Measurements from ENCODE around the gene ADGRG1. TPM values are rescaled to one million over a fixed set of nuclear protein-coding genes. Genes with fewer than 3 reads are reported as not detected.
A peak's percentile ranks its signal among the peaks of the same experiment; 100 is the strongest.

Gene ADGRG1
- total and polyA plus RNA-seq, 2 donors (not counting 1 experiment from before 2014, with no cell fraction given) = 0.20 to 0.61 TPM

- Histone ChIP-seq H3K36me3 (replicated peaks in 1 of 2; ENCODE audit: control extremely low read depth in 1 of 2, control insufficient read depth in 1 of 2, extremely low read depth in 1 of 2, insufficient read depth in 2 of 2, low read length in 1 of 2) (no peaks in the 10 kb centered on the region), H3K27me3 (replicated peaks in 1 of 4; ENCODE audit: control extremely low read depth in 1 of 4, control insufficient read depth in 3 of 4, insufficient read depth in 4 of 4, low read length in 3 of 4) (peaks cover 0 to 5% (median 2%) of the 10 kb centered on the region in 4 experiments), H3K4me1 (ENCODE audit: control insufficient read depth in 2 of 2, insufficient read depth in 2 of 2, low read length in 2 of 2) (peaks cover 11 to 16% of the 10 kb centered on the region in 2 donors), H2AFZ (ENCODE audit: insufficient read depth, low read depth, low read length, poor library complexity, severe bottlenecking) (peak overlapping the region; percentile 60), H3K9ac (ENCODE audit: low read length) (peak overlapping the region; percentile 49), H3K79me2 (ENCODE audit: control insufficient read depth, insufficient read depth, low read length) (no peaks in the 10 kb centered on the region), H3K4me3 (ENCODE audit: control extremely low read depth in 1 of 5, extremely low read depth in 1 of 5, insufficient read depth in 1 of 5, low read depth in 2 of 5, low read length in 4 of 5) (peak overlapping the region in 2 of 5 experiments; percentile 18 to 50), H3K27ac (ENCODE audit: low read length in 2 of 2) (no peak overlapping the region), H4K20me1 (ENCODE audit: control insufficient read depth, insufficient read depth, low read length, poor library complexity, severe bottlenecking) (no peaks in the 10 kb centered on the region), H3K4me2 (replicated peaks; ENCODE audit: low read depth, low read length, poor library complexity, severe bottlenecking) (peak overlapping the region; percentile 69), H3K9me3 (ENCODE audit: control extremely low read depth in 1 of 3, control insufficient read depth in 2 of 3, insufficient read depth in 1 of 3, low read length in 2 of 3) (no peaks in the 10 kb centered on the region)
- 13% methylated on average over 8 of the region's 12 CpGs for WGBS (ENCODE audit: insufficient coverage)
- intact Hi-C loops (cut with micrococcal nuclease) = no loop called here
- Mint-ChIP-seq H3K27me3 (peaks cover 6% of the 10 kb centered on the region), H3K27ac (no peak overlapping the region), H3K4me3 (peak overlapping the region; percentile 70), H3K4me1 (peaks cover 12% of the 10 kb centered on the region), H3K9me3 (ENCODE audit: insufficient read depth) (no peaks in the 10 kb centered on the region)
- ChIA-PET POLR2A (interaction anchor here (0.6 kb wide), 1 partner anchor 48 kb away, joined by 4 read pairs; no protein-coding TSS in a partner anchor), CTCF (interaction anchor here (1.2 to 3.0 kb wide), 5 partner anchors 9 to 40 kb away, joined by 4 to 24 read pairs (median 7); no protein-coding TSS in a partner anchor)
- peak; percentile 60 for DNase-seq
- peak; percentile 73 for ATAC-seq (ENCODE audit: low read depth)
- TF ChIP-seq EZH2 (IDR thresholded peaks at IDR 0.05; ENCODE audit: borderline replicate concordance, insufficient read depth, low read depth, low read length, poor library complexity, severe bottlenecking) (no peak), CTCF (IDR thresholded peaks at IDR 0.05) (no peak)
Observed at GRCh38 chr16:57609541-57610401, 18.7 kb upstream of the ADGRG1 start.

- peaks cover 12% of the 10 kb centered on the region for H3K4me1 Mint-ChIP-seq
- no peak overlapping the region for H3K27ac Mint-ChIP-seq
- H3K4me2 ChIP-seq (replicated peaks; ENCODE audit: low read depth, low read length, poor library complexity, severe bottlenecking) = no peak overlapping the region
- intact Hi-C loops (cut with micrococcal nuclease) = no loop called here
- peaks cover 0 to 5% (median 2%) of the 10 kb centered on the region in 4 experiments for H3K27me3 ChIP-seq (replicated peaks in 1 of 4; ENCODE audit: control extremely low read depth in 1 of 4, control insufficient read depth in 3 of 4, insufficient read depth in 4 of 4, low read length in 3 of 4)
- no peaks in the 10 kb centered on the region for H3K9me3 ChIP-seq (ENCODE audit: control extremely low read depth in 1 of 3, control insufficient read depth in 2 of 3, insufficient read depth in 1 of 3, low read length in 2 of 3)
- ATAC-seq (ENCODE audit: low read depth) (no peak), DNase-seq (no peak)
- H3K9ac ChIP-seq (ENCODE audit: low read length) = no peak overlapping the region
- H2AFZ ChIP-seq (ENCODE audit: insufficient read depth, low read depth, low read length, poor library complexity, severe bottlenecking) = no peak overlapping the region
- no peak overlapping the region for H3K27ac ChIP-seq (ENCODE audit: low read length in 2 of 2)
- H3K9me3 Mint-ChIP-seq (ENCODE audit: insufficient read depth) = no peaks in the 10 kb centered on the region
- no peaks in the 10 kb centered on the region for H3K79me2 ChIP-seq (ENCODE audit: control insufficient read depth, insufficient read depth, low read length)
- H4K20me1 ChIP-seq (ENCODE audit: control insufficient read depth, insufficient read depth, low read length, poor library complexity, severe bottlenecking) = no peaks in the 10 kb centered on the region
- H3K4me1 ChIP-seq (ENCODE audit: control insufficient read depth in 2 of 2, insufficient read depth in 2 of 2, low read length in 2 of 2) = peaks cover 11 to 16% of the 10 kb centered on the region in 2 donors
- peaks cover 4% of the 10 kb centered on the region for H3K27me3 Mint-ChIP-seq
- H3K4me3 ChIP-seq (ENCODE audit: control extremely low read depth in 1 of 5, extremely low read depth in 1 of 5, insufficient read depth in 1 of 5, low read depth in 2 of 5, low read length in 4 of 5) = no peak overlapping the region
- no peak overlapping the region for H3K4me3 Mint-ChIP-seq
- 86% methylated on average over 4 of the region's 4 CpGs for WGBS (ENCODE audit: insufficient coverage)
- no peak for TF ChIP-seq EZH2 (IDR thresholded peaks at IDR 0.05; ENCODE audit: borderline replicate concordance, insufficient read depth, low read depth, low read length, poor library complexity, severe bottlenecking)
- no peak for TF ChIP-seq CTCF (IDR thresholded peaks at IDR 0.05)
- H3K36me3 ChIP-seq (replicated peaks in 1 of 2; ENCODE audit: control extremely low read depth in 1 of 2, control insufficient read depth in 1 of 2, extremely low read depth in 1 of 2, insufficient read depth in 2 of 2, low read length in 1 of 2) = no peaks in the 10 kb centered on the region
- CTCF ChIA-PET = interaction anchor here (1.2 to 3.0 kb wide), 3 partner anchors 10 to 33 kb away, joined by 4 to 24 read pairs (median 7); no protein-coding TSS in a partner anchor
- POLR2A ChIA-PET = no interaction called here
Observed at GRCh38 chr16:57610611-57611010, 17.8 kb upstream of the ADGRG1 start.

Measured in B cell (primary cell).